DOHH2 (cell line): ENCODE data around the gene KAT6B.

ENCODE experiments used
- H3F3A ChIP-seq: fragments of 200-600 bp; sonication (generic), shearing (Covaris generic); 2 replicates; pipeline ENCODE4 v1.6.0; 2016; ENCODE audit warnings: antibody characterized with exemption, mild to moderate bottlenecking; ENCODE audit not compliant: control insufficient read depth, insufficient read depth
- H3K27ac ChIP-seq: fragments of 200-600 bp; sonication (generic); 2 replicates; pipeline ENCODE4 v1.5.1; 2014; ENCODE audit warnings: low read depth, mild to moderate bottlenecking, low read length, moderate library complexity
- H3K27me3 ChIP-seq: fragments of 200-600 bp; sonication (generic); 2 replicates; pipeline ENCODE4 v1.6.1; 2014; ENCODE audit warnings: mild to moderate bottlenecking, low read length, mixed read lengths; ENCODE audit not compliant: control insufficient read depth
- H3K36me3 ChIP-seq: fragments of 200-600 bp; sonication (generic); 2 replicates; pipeline ENCODE4 v1.6.1; 2014; ENCODE audit warnings: mild to moderate bottlenecking, low read length, moderate library complexity, mixed read lengths; ENCODE audit not compliant: control insufficient read depth
- H3K4me1 ChIP-seq: fragments of 200-600 bp; sonication (generic); 2 replicates; pipeline ENCODE4 v1.6.1; 2014; ENCODE audit warnings: mild to moderate bottlenecking, low read length, mixed read lengths; ENCODE audit not compliant: control insufficient read depth
- H3K4me2 ChIP-seq: fragments of 200-600 bp; sonication (generic); 2 replicates; pipeline ENCODE4 v1.6.0; 2014; ENCODE audit warnings: mild to moderate bottlenecking, low read length, moderate library complexity
- H3K4me3 ChIP-seq: fragments of 200-600 bp; sonication (generic); 2 replicates; pipeline ENCODE4 v1.5.1; 2014; ENCODE audit warnings: mild to moderate bottlenecking, low read length, mixed read lengths
- H3K79me2 ChIP-seq: fragments of 200-600 bp; sonication (generic); 2 replicates; pipeline ENCODE4 v1.6.1; 2014; ENCODE audit warnings: mild to moderate bottlenecking, low read length, mixed read lengths; ENCODE audit not compliant: control insufficient read depth
- H3K9me2 ChIP-seq: fragments of 200-600 bp; sonication (generic); replicated peaks from 2 replicates; pipeline ENCODE4 v1.6.1; 2014; ENCODE audit warnings: mild to moderate bottlenecking, low read length, mixed read lengths; ENCODE audit not compliant: control insufficient read depth
- H3K9me3 ChIP-seq: fragments of 200-600 bp; sonication (generic); 2 replicates; pipeline ENCODE4 v1.6.1; 2014; ENCODE audit warnings: antibody characterized with exemption, low read length, mixed read lengths; ENCODE audit not compliant: control insufficient read depth, insufficient read depth
- H4K20me1 ChIP-seq: fragments of 200-600 bp; sonication (generic); 2 replicates; pipeline ENCODE4 v1.6.0; 2014; ENCODE audit warnings: low read depth, mild to moderate bottlenecking, antibody characterized with exemption, low read length, moderate library complexity; ENCODE audit not compliant: control insufficient read depth, insufficient read depth
- EZH2phosphoT487 ChIP-seq: fragments of 200-600 bp; sonication (generic); IDR thresholded peaks from 2 replicates; pipeline ENCODE4 v1.6.1; 2017; ENCODE audit warnings: borderline replicate concordance, mild to moderate bottlenecking, antibody characterized with exemption, low read length, moderate library complexity, mixed read lengths
- TF ChIP-seq, protein P1 (sequence below): fragments of 200-600 bp; sonication (generic); IDR thresholded peaks from one replicate; pipeline ENCODE4 v1.5.1; 2014; ENCODE audit warnings: antibody characterized with exemption, mild to moderate bottlenecking, low read depth, low read length; ENCODE audit not compliant: poor library complexity, severe bottlenecking

KAT6B gene

DNA sequence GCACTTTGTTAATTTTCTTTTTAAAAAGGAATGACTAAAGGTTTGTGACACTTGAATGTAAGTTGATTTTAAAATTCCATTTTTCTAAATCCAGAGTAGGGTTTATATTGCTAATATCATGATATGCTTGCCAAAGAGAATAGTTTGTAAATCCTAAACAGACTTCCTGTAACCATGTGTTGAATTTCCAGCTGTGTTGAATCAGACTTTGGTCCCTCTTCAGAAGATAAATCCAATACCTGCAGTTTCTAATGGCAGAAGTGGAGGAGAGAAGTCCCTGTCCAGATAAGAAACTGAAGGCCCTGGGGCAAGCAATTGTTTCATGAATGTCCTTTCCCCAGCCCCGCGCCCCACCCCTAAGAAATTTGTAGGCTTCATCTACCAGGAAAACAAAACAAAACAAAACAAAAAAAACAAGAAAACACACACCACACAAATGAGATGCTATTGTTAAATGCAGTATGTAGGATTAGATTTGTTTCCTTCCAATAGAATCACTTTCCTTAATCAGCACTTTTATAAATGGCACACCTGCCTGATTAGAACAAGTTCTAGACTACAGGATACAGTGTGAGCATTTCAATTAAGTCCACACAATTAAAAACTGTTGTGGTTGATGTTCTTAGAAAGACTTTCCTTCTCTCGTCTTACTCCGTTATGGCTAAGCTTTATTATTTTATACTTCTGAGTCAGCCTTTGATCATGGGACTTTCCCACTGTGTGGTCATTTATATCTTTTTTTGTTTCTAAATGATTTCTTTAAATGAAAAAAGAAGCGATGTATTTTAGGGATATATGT is 122.8 kb downstream of the KAT6B start:
- no peak overlapping the region for H3K4me3 ChIP-seq
- H3K9me2 ChIP-seq = no peaks in the 10 kb centered on the region
- 0 out of 2 replicates have a peak, but pooled peaks cover 2% of the 10 kb centered on the region for H3F3A ChIP-seq
- no peaks in the 10 kb centered on the region for H3K27me3 ChIP-seq
- H3K4me2 ChIP-seq = no peak overlapping the region
- no peaks in the 10 kb centered on the region for H3K36me3 ChIP-seq
- TF ChIP-seq, protein P1, sequence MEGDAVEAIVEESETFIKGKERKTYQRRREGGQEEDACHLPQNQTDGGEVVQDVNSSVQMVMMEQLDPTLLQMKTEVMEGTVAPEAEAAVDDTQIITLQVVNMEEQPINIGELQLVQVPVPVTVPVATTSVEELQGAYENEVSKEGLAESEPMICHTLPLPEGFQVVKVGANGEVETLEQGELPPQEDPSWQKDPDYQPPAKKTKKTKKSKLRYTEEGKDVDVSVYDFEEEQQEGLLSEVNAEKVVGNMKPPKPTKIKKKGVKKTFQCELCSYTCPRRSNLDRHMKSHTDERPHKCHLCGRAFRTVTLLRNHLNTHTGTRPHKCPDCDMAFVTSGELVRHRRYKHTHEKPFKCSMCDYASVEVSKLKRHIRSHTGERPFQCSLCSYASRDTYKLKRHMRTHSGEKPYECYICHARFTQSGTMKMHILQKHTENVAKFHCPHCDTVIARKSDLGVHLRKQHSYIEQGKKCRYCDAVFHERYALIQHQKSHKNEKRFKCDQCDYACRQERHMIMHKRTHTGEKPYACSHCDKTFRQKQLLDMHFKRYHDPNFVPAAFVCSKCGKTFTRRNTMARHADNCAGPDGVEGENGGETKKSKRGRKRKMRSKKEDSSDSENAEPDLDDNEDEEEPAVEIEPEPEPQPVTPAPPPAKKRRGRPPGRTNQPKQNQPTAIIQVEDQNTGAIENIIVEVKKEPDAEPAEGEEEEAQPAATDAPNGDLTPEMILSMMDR = no peak
- TF ChIP-seq EZH2phosphoT487 = no peak
- H3K27ac ChIP-seq = no peak overlapping the region
- H3K79me2 ChIP-seq = 0 out of 2 replicates have a peak, but pooled peaks cover 3% of the 10 kb centered on the region
- no peaks in the 10 kb centered on the region for H3K9me3 ChIP-seq
- 0 out of 2 replicates have a peak, but pooled peaks cover 8% of the 10 kb centered on the region for H4K20me1 ChIP-seq
- H3K4me1 ChIP-seq = no peaks in the 10 kb centered on the region

DNA sequence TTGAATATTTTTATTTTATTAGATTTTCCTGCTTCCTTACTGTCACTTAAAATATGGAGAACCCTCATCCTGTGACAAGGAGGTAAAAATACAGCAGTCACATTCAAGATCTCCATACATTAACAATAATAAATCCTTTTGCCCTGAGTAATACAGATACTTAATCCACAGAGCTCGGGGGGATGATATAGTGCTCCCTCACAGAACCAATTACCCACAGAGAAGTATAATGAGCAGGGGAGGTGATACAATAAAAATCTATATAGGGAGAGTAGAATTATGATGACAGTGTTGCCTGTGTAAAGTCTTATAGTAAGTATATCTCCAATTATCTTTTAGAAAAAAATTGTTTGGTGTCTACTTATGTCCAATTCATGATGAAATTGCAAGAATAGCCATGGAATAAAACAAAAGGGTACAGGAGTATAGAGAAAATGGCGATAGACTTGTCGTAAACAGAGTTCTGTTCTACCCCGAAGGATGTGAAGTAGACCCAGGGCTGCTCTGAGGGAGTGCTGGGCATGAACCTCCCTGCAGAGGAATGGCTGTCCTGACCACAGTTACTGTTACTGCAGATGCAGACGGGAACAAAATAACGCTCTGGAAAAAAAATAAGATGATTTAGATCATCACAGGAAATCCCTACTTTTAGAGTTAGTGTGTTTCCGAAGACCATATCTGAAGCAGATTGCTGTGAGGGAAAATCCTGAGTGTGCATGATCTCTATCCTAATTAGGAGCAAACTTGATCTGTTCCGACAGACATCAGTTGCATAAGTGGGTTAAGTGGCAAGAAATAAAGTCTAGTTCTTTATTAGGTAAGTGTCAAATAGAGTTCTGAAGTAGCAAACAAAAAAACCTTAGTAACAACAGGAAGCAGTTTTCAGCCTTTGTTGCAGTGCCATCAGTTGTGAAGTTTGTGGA is 123.7 kb downstream of the KAT6B start:
- Histone ChIP-seq H3K4me2 (no peak overlapping the region), H3K36me3 (no peaks in the 10 kb centered on the region), H3K27ac (no peak overlapping the region), H4K20me1 (0 out of 2 replicates have a peak, but pooled peaks cover 8% of the 10 kb centered on the region), H3K4me3 (no peak overlapping the region), H3K9me3 (no peaks in the 10 kb centered on the region), H3K79me2 (0 out of 2 replicates have a peak, but pooled peaks cover 3% of the 10 kb centered on the region), H3K4me1 (no peaks in the 10 kb centered on the region), H3K27me3 (no peaks in the 10 kb centered on the region), H3K9me2 (no peaks in the 10 kb centered on the region), H3F3A (0 out of 2 replicates have a peak, but pooled peaks cover 2% of the 10 kb centered on the region)
- TF ChIP-seq, protein P1 = no peak
- TF ChIP-seq EZH2phosphoT487 = no peak

DNA sequence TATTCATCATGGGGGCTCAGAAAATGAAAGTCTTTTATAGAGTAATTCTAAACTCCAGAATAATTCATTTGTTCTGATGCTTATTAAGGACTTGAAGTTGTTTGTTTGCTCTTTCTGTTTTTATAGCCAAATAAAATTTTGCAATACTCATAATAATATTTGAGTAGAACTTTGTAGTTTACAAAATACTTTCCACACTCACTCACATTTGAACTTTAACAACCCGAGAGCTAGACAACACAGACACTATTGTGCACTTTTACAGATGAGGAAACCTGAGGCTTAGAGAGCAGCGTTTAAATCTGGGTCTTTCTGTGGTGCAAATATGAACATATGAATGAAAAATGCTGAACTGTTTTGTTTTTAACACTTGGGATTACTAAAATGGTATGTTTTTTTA is 126.8 kb downstream of the KAT6B start:
- no peak for TF ChIP-seq EZH2phosphoT487
- TF ChIP-seq, protein P1 = no peak
- Histone ChIP-seq H3K27ac (no peak overlapping the region), H3K36me3 (no peaks in the 10 kb centered on the region), H3K4me2 (no peak overlapping the region), H3F3A (0 out of 2 replicates have a peak, but pooled peaks cover 2% of the 10 kb centered on the region), H3K9me3 (no peaks in the 10 kb centered on the region), H3K79me2 (0 out of 2 replicates have a peak, but pooled peaks cover under 1% of the 10 kb centered on the region), H4K20me1 (no peaks in the 10 kb centered on the region), H3K4me3 (no peak overlapping the region), H3K9me2 (no peaks in the 10 kb centered on the region), H3K27me3 (no peaks in the 10 kb centered on the region), H3K4me1 (no peaks in the 10 kb centered on the region)
